Peyer's patch (tissue), 4 donors: ENCODE data around the gene IFT57. TPM values are rescaled to one million over a fixed set of nuclear protein-coding genes. Genes with fewer than 3 reads are reported as not detected.

ENCODE experiments used
- DNase-seq, 3 donors: peaks; one replicate each; pipeline ENCODE4 v3.0.0-alpha.2; 2017 to 2019
- H3K27ac ChIP-seq, 4 donors: fragments of 200-600 bp; sonication (generic); one replicate each; pipeline ENCODE4 v1.5.1; 2016 to 2019
- H3K27me3 ChIP-seq, 2 donors: fragments of 200-600 bp; sonication (generic); one replicate each; pipeline ENCODE4 v1.5.1; 2019
- H3K36me3 ChIP-seq, 3 donors: fragments of 200-600 bp; sonication (generic); one replicate each; pipeline ENCODE4 v1.5.1; 2016 to 2019
- H3K4me1 ChIP-seq, 4 donors: fragments of 200-600 bp; sonication (generic); one replicate each; pipeline ENCODE4 v1.5.1; 2016 to 2019
- H3K4me3 ChIP-seq, 4 donors: fragments of 200-600 bp; sonication (generic); 1 replicate in 3 of 4; 2 replicates in 1 of 4; pipeline ENCODE4 v1.5.1; 2016 to 2019; ENCODE audit warnings: mild to moderate bottlenecking in 1 of 4
- H3K9me3 ChIP-seq, 4 donors: fragments of 200-600 bp; sonication (generic); one replicate each; pipeline ENCODE4 v1.5.1; 2016 to 2019; ENCODE audit warnings: mild to moderate bottlenecking in 1 of 4
- POLR2A ChIP-seq, 2 donors: fragments of 450-650 bp; IDR thresholded peaks; one replicate each; pipeline ENCODE4 v1.5.1; 2017; ENCODE audit warnings: antibody characterized with exemption in 2 of 2, mild to moderate bottlenecking in 2 of 2, moderate library complexity in 2 of 2
- total RNA-seq, 4 donors: library from RNA; depleted of rRNA; stranded (reverse); fragments of >200 nt; gene quantifications; one replicate each; pipeline ENCODE4 v1.1.0, GENCODE V29; 2016
- TF ChIP-seq, protein P1 (sequence below), 6 experiments: fragments of 450-650 bp in 4 of 6; fragments of 200-600 bp in 2 of 6; sonication (generic) in 1 of 6; IDR thresholded peaks; one replicate each; pipeline ENCODE4 v1.5.1; 2017 to 2019; ENCODE audit warnings: antibody characterized with exemption in 6 of 6, mild to moderate bottlenecking in 3 of 6, moderate library complexity in 1 of 6

Gene IFT57
- total RNA-seq, 4 donors from 2014 or later, result 17.2 to 79.2 (median 38.4) TPM

DNA sequence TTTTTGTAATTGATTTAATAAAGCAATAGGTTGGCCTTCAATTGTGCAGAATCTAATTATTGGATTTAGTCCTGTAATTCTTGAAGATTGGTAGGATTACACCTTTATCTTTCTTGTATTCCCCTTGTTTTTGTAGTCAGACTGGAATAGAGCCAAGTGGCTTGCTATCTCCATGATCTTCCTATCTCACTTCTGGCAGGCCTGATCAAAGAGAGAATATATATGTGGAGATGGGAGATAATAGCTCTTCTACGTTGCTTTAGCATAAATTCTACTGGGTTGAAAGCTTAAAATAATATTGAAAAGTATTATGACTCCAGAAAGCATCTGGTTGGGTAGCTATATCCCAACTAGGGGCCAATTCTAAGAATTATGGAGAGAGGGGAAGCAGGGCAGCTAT lies 16.9 kb upstream of the IFT57 start:
- H3K27ac ChIP-seq, result no peak overlapping the region
- H3K9me3 ChIP-seq, result no peaks in the 10 kb centered on the region
- DNase-seq, result no peak
- H3K4me3 ChIP-seq, result no peak overlapping the region
- H3K36me3 ChIP-seq, result no peaks in the 10 kb centered on the region
- H3K27me3 ChIP-seq, result no peaks in the 10 kb centered on the region
- H3K4me1 ChIP-seq, result no peaks in the 10 kb centered on the region
- TF ChIP-seq, protein P1, sequence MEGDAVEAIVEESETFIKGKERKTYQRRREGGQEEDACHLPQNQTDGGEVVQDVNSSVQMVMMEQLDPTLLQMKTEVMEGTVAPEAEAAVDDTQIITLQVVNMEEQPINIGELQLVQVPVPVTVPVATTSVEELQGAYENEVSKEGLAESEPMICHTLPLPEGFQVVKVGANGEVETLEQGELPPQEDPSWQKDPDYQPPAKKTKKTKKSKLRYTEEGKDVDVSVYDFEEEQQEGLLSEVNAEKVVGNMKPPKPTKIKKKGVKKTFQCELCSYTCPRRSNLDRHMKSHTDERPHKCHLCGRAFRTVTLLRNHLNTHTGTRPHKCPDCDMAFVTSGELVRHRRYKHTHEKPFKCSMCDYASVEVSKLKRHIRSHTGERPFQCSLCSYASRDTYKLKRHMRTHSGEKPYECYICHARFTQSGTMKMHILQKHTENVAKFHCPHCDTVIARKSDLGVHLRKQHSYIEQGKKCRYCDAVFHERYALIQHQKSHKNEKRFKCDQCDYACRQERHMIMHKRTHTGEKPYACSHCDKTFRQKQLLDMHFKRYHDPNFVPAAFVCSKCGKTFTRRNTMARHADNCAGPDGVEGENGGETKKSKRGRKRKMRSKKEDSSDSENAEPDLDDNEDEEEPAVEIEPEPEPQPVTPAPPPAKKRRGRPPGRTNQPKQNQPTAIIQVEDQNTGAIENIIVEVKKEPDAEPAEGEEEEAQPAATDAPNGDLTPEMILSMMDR (IDR thresholded peaks at IDR 0.05), result no peak
- TF ChIP-seq POLR2A (IDR thresholded peaks at IDR 0.05), result no peak

DNA sequence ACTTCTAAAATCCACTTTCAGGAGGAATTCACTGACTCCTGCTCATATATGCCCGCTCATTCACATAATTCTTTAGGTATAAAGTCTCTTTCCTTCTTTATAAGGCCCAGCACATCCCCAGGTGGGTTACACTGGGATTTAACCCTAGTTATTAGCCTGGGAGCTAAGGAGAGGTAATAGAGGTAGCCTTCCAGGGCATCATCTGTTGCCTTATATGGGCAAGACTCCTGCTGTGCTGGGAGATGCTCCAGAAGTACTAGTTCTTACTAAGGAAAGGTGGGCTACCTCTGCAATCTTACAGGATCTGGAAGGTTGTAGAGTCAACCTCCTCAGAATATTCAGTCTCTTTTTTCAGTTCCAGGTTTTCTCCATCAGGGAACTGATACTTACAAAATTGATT lies 13.1 kb upstream of the IFT57 start:
- Histone ChIP-seq H3K27ac (no peak overlapping the region), H3K4me3 (no peak overlapping the region), H3K27me3 (no peaks in the 10 kb centered on the region), H3K4me1 (no peaks in the 10 kb centered on the region), H3K9me3 (no peaks in the 10 kb centered on the region), H3K36me3 (no peaks in the 10 kb centered on the region)
- DNase-seq, result no peak
- no peak for TF ChIP-seq POLR2A (IDR thresholded peaks at IDR 0.05)
- TF ChIP-seq, protein P1 (IDR thresholded peaks at IDR 0.05), result no peak

DNA sequence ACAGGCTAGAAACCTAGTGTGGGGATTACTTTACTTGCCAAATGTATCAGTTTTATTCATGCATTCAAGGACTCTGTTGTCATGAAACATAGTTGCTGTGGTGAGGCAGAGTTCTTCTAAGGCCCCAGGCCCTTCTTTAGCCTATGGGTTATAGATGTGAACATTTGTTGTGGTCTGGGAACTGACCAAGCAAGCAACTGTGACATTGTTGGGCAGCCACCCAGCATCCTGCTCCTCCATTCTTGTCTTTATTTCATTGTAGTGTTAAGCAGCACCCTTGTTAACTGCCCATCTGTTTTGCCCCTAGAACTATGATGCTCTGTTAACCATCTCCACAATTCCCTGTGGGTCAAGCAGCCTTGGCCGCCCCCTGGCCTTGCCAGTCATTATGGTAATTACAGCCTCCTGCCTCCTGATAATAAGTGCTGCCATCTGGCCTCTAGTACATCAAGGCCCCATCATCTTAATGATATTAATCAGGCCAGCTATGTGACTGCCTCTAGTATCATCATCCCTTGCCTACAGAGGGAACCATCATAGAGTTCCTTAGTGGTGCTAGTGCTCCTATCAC lies 12.2 kb upstream of the IFT57 start:
- Histone ChIP-seq H3K4me3 (no peak overlapping the region), H3K4me1 (no peaks in the 10 kb centered on the region), H3K36me3 (no peaks in the 10 kb centered on the region), H3K27ac (no peak overlapping the region), H3K27me3 (no peaks in the 10 kb centered on the region), H3K9me3 (no peaks in the 10 kb centered on the region)
- no peak for DNase-seq
- TF ChIP-seq, protein P1 (IDR thresholded peaks at IDR 0.05), result no peak
- TF ChIP-seq POLR2A (IDR thresholded peaks at IDR 0.05), result no peak

DNA sequence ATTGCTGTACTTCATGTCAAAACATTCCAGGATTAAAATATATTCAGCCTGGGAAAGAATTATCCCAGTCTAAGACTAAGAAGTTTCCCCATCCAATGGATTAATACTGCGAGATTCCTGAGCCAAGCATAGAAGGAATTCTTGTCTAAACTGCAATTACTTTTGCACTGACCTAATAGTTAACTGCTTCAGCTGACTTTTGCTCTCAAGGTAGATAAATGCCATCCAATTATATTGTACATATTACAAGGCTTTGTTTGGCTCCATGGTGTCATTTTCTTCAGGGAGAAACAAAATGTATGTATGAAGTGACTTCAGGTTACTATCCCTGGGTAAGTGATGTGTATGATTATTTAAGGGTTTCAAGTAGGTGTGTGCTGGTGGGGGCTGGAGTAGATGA lies 6.1 kb upstream of the IFT57 start:
- DNase-seq, result no peak
- H3K9me3 ChIP-seq, result no peaks in the 10 kb centered on the region
- no peaks in the 10 kb centered on the region for H3K36me3 ChIP-seq
- no peaks in the 10 kb centered on the region for H3K27me3 ChIP-seq
- no peak overlapping the region for H3K27ac ChIP-seq
- TF ChIP-seq, protein P1 (IDR thresholded peaks at IDR 0.05), result no peak
- TF ChIP-seq POLR2A (IDR thresholded peaks at IDR 0.05), result no peak
- no peak overlapping the region for H3K4me3 ChIP-seq
- peaks cover 0 to 7% (median 3%) of the 10 kb centered on the region in 4 donors for H3K4me1 ChIP-seq

DNA sequence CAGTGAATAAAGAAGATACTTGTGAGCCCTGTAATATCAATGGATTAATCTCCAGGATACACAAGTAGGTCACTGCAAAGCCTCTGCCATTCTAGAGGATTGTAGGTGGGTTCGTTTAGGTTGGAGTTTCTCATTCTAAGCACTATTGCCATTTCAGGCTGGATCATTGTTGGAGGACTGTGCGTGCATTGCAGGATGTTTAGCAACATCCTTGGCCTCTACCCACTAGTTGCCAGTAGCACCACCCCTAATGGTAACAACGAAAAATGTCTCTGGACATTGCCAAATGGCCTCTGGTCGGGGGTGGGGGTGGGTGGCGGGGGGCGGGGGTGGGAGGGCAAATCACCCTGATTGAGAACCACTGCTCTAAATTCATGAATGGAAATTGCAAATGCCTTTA lies 4.9 kb upstream of the IFT57 start:
- TF ChIP-seq, protein P1 (IDR thresholded peaks at IDR 0.05), result no peak
- TF ChIP-seq POLR2A (IDR thresholded peaks at IDR 0.05), result no peak
- Histone ChIP-seq H3K4me1 (peaks cover 0 to 10% (median 3%) of the 10 kb centered on the region in 4 donors), H3K27me3 (no peaks in the 10 kb centered on the region), H3K36me3 (no peaks in the 10 kb centered on the region), H3K9me3 (no peaks in the 10 kb centered on the region), H3K4me3 (no peak overlapping the region), H3K27ac (no peak overlapping the region)
- no peak for DNase-seq

DNA sequence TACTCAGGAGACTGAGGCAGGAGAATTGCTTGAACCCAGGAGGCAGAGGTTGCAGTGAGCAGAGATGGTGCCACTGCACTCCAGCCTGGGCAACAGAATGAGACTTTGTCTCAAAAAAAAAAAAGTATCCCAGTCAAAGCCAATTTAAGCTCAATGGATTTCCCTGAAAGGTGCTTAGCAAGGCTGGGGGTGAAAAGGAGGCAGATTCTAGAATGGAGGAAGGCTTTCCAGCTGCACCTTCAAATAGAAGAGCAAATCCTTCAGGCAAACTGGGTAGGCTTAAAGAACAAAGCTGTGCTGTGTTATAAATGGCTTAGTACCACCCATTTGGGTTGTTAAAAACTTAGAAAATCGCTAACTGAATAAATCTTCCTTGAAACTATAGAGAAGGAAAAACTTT lies 3.0 kb upstream of the IFT57 start:
- peaks cover 0 to 19% (median 5%) of the 10 kb centered on the region in 4 donors for H3K4me1 ChIP-seq
- no peak overlapping the region for H3K4me3 ChIP-seq
- TF ChIP-seq POLR2A (IDR thresholded peaks at IDR 0.05), result no peak
- TF ChIP-seq, protein P1 (IDR thresholded peaks at IDR 0.05), result no peak
- no peaks in the 10 kb centered on the region for H3K9me3 ChIP-seq
- no peak overlapping the region for H3K27ac ChIP-seq
- DNase-seq, result no peak
- no peaks in the 10 kb centered on the region for H3K36me3 ChIP-seq
- no peaks in the 10 kb centered on the region for H3K27me3 ChIP-seq
